NCI-H1105 (cell line): Measurements from ENCODE around the gene FAM168A.

Source experiments
- DNase-seq: peaks from one replicate; lab custom pipeline; 2025; lab: John Stamatoyannopoulos, UW

The FAM168A gene, protein sequence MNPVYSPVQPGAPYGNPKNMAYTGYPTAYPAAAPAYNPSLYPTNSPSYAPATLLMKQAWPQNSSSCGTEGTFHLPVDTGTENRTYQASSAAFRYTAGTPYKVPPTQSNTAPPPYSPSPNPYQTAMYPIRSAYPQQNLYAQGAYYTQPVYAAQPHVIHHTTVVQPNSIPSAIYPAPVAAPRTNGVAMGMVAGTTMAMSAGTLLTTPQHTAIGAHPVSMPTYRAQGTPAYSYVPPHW

GRCh38 chr11:73597956-73598718, at the start of gene FAM168A:
Gene FAM168A, minus strand, starts transcription at chr11:73598112. Its CDS starts 129,638 bp downstream, at chr11:73468474.
- peak; percentile 98 for DNase-seq

DNA sequence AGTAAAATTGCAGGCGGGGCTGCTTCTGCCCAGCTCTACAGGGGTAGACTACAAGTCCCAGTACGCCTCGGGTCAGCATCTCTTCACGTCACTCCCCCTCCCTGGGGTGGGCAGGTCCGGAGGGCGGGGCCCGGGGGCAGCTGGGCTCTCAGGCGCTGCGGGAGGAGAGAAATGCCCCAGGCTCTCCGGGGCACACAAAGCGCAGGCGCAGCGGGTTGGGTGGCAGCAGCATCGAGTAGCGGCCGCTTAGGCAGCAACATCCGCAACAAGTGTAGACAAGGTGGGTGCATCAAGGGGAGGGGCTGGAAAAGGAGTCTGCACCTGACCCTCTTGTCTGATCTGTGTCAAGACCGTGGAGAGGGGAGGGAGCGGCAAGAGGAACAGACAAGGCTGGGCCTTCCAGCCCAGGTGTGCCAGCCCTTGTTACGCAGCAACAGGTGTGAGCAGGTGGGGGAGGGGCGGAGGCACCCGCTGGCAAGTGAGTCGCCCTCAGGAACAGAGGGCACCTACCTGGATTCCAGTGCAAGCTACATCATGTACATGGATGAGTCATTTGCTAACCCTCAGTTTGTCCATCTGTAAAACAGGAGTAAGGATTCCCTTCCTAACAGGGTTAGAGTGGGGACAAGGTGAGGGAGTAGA, 49.7 kb upstream of the FAM168A start:
- DNase-seq: peak; percentile 98

- DNase-seq: no peak
These were observed 48.2 kb upstream of the FAM168A start, which contains the start of gene PLEKHB1 for GRCh38 chr11:73645972-73646631. Gene PLEKHB1, plus strand, starts transcription at chr11:73646581. Its CDS starts 28 bp downstream, at chr11:73646609.

DNA sequence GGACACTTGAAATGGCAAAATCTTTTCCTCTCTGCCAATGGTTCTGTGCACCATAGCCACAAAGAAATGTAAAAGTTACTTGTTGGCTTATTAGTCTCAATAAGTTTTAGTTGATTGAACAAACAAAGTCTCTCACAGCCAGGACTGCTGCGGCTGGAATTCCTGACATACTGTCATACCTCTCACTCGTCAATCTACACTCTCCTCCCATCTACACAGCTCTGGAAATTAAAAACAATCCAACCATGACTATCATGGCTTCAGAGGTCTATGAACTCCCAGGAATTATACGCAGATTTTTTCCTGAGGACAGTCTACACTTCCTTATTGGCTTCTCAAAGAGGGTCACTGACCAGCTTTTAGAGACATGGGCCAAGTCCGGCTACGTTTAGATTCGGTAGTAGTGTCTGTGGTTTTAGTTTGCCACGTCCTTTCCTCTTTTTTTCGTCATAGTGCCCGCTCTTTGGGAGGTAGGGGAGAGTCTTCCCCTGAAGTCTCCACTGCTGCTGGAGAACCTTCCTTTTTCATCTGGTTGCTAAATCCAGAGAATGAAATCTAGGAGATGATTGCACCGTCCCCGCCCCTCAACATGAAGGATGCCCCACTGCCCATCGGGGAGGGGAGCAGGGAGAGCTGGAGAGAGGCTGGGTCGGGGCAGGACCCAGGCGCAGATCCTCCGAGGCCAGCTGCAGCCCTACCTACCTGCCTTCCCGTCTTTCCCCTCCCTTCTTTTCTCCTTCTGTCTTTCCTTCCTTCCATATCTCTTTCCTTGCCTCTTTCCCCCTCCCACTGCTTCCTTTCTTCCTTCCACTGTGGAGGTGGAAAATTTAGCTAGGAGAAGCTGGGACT, 47.4 kb upstream of the FAM168A start:
- DNase-seq: no peak

GRCh38 chr11:73641668-73642067, 43.8 kb upstream of the FAM168A start:
- DNase-seq: no peak

DNA sequence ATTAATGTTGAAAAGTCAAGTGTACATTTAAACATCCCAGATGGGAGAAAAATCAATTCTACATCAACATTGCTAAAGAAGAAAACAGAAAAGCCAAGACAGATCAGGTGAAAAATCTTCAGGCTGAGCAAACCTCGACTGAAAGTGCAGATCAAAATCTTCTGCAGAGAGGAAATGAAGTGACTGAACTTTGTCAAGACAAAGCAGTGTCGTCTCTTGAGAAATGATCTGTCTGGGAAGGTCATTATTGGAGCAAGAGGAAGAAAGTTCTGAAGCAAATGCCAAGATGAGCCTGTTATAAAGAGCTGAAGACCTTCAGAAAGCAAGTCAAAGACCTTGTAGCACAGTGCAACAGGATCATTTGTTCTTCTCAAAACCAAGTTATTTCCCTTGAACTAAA, 42.7 kb upstream of the FAM168A start:
- no peak for DNase-seq

DNA sequence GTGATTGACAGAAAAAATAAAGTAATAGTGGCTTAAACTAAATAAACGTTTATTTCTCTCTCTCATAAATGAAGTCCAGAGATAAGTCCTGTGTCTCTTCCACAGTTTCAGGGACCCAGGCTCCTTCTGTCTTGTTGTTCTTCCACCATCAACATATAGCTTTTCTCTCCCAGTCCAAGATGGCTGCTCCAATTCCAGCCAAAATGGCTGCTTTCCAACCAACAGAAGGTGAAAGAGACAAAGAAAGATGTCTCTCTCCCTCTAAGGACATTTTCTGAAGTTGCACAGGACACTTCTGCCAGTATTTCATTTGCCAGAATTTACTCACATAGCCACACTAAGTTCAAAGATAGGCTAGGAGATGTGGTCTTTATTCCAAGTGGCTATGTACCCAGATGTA, 39.1 kb upstream of the FAM168A start:
- no peak for DNase-seq

DNA sequence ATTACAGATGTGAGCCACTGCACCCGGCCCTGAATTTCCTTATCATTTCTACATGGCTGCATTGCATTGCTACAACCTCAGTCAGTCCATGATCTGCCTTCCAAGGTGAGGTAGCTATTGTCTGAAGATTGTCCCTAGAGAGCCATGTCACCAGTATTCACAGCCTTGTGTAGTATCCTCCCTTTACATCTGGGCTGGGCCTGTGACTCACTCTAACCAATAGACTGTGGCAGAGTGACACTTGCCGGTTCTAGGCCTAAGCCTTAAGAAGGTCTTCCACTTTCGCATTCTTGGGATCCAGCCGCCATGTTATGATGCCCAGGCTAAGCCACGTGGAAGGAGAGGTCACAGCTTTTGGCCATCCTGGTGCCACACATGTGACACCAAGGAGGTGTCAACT, 38.3 kb upstream of the FAM168A start:
- no peak for DNase-seq

GRCh38 chr11:73635721-73636120, 37.8 kb upstream of the FAM168A start:
- no peak for DNase-seq

DNA sequence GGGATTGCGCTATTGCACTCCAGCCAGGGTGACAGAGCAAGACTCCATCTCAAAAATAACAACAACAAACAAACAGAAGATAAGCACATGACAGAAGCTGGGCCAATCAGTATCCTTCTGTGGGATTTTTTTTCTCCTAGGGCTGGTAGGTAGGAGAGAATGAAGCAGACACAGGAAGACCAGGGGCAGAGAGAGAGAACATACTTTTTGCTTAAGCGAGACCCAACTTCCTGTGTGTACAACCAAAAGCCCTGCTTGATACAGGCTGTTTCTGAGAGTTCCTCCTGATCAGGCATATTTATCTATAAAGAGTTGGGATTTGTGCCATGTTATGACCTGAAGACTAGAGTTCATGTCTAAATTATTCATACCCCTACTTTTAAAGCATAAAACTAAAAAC, 36.1 kb upstream of the FAM168A start:
- no peak for DNase-seq

DNA sequence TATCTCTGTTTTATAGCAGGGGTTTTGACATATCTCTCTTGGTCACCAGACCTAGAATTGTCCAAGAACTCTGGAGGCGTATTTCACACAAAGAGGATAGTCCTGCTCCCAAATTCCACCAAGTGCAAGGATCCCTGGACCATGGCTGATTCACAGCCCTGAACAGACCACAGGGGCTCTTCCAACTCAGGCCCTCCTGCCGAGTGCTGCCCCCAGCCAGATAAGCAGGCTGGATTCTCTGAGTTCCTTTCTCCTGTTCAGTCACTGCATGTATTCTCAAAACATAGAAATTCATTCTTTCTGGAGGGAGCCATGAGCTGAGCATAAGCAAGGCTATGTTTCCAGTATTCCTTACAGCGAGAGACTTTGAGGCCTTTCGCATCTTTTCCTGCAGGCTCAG, 35.1 kb upstream of the FAM168A start:
- DNase-seq: no peak

GRCh38 chr11:73629907-73630306, 32.0 kb upstream of the FAM168A start:
- no peak for DNase-seq

DNA sequence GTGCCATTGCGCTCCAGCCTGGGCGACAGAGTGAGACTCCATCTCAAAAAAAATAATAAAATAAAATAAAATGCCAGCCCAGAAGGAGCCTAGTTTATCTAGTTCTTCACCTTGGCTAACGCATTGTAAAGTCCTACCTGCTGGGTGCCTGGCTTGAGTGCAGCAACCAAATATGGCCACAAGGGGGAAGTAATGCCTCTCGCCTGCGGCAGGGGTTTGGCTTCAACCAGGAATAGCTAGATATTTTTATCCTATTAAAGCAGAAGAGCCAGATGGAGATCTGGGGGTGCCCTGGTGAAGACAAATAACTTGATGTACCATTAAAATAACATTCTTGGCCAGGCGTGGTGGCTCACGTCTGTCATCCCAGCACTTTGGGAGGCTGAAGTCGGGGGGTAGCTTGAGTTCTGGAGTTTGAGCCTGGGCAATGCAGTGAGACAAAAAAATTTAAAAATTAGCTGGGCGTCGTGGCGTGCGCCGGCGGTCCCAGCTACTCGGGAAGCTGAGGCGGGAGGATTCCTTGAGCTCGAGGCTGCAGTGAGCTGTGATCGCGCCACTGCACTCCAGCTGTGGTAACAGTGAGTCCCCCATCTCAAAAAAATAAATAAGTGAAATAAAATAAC, 27.9 kb upstream of the FAM168A start:
- DNase-seq: peak; percentile 61

DNA sequence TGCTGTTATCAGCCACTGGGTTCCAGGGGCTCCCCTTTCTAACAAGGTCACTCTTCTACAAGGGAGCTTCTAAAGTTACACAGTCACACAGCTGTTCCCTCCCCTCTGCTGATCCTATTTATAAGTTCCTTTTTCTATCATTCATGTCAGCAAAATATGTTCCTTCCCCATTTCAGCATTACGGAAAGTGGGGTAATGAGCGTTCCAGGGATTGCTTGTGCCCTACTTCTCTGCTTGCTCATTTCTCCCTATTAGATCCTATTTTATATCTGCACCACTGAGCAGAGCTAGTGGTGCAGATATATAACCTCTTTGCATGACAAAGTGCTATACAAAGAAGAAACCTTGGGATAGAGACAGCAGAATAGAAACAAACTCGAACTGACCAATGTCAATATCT, 25.8 kb upstream of the FAM168A start:
- DNase-seq: no peak

GRCh38 chr11:73622926-73623593, 25.1 kb upstream of the FAM168A start:
- no peak for DNase-seq

- DNase-seq: no peak
These were observed 16.7 kb upstream of the FAM168A start for GRCh38 chr11:73614591-73614990.

DNA sequence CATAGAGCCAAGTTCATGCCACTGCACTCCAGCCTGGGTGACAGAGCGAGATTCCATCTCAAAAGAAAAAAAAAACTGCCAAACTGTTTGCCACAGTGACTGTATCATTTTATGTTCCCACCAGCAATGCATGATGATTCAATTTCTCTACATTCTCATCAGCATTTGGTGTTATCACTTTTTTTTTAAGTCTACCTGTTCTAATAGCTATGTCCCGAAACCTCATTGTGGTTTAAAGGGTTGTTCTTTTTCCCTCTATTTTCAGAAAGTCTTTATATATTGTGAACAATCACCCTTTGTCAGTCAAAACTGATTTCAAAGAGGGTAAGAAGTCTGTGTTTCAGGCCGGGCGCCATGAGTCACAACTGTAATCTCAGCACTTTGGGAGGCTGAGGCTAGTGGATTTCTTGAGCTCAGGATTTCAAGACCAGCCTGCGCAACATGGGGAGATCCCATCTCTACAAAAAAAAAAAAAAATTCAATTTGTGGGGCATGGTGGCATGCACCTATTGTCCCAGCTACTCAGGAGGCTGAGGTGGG, 14.8 kb upstream of the FAM168A start:
- DNase-seq: no peak

- DNase-seq: no peak
These were observed 937 bp upstream of the FAM168A start for GRCh38 chr11:73598719-73599379.

- DNase-seq: no peak
These were observed 466 bp downstream of the FAM168A start for GRCh38 chr11:73597336-73597955.
